ENCODE results near the gene MINDY4.

Gene MINDY4

GRCh38 chr7:30779574-30779973, 8.4 kb downstream of the MINDY4 start:
- DNase-seq, result no peak
- no peaks in the 10 kb centered on the region for H3K27me3 ChIP-seq (replicated peaks)
- TF ChIP-seq CTCF (IDR thresholded peaks at IDR 0.05; ENCODE audit: low read depth, low read length, missing control alignments), result no peak
- no peak overlapping the region for H3K27ac ChIP-seq
- no peaks in the 10 kb centered on the region for H3K36me3 ChIP-seq (replicated peaks)
- in situ Hi-C loops (cut with HindIII; ENCODE audit: low pct_ligation_motif_present, low sequenced_read_pairs), result no loop called here
- H3K4me3 ChIP-seq (ENCODE audit: low read depth, low read length), result no peak overlapping the region

- in situ Hi-C loops (cut with HindIII; ENCODE audit: low pct_ligation_motif_present, low sequenced_read_pairs), result no loop called here
- H3K4me3 ChIP-seq (ENCODE audit: low read depth, low read length), result no peak overlapping the region
- no peak for TF ChIP-seq CTCF (IDR thresholded peaks at IDR 0.05; ENCODE audit: low read depth, low read length, missing control alignments)
- H3K27me3 ChIP-seq (replicated peaks), result no peaks in the 10 kb centered on the region
- no peaks in the 10 kb centered on the region for H3K36me3 ChIP-seq (replicated peaks)
- H3K27ac ChIP-seq, result no peak overlapping the region
- no peak for DNase-seq
Measured at GRCh38 chr7:30780941-30781340, 9.7 kb downstream of the MINDY4 start.

- H3K36me3 ChIP-seq (replicated peaks), result no peaks in the 10 kb centered on the region
- no peak for DNase-seq
Measured at GRCh38 chr7:30782690-30783089, 11.5 kb downstream of the MINDY4 start.

GRCh38 chr7:30785786-30786185, 14.6 kb downstream of the MINDY4 start:
- in situ Hi-C loops (cut with HindIII; ENCODE audit: low pct_ligation_motif_present, low sequenced_read_pairs), result no loop called here
- DNase-seq, result no peak
- no peaks in the 10 kb centered on the region for H3K27me3 ChIP-seq (replicated peaks)
- H3K27ac ChIP-seq, result no peak overlapping the region
- no peaks in the 10 kb centered on the region for H3K36me3 ChIP-seq (replicated peaks)
- H3K4me3 ChIP-seq (ENCODE audit: low read depth, low read length), result no peak overlapping the region
- TF ChIP-seq CTCF (IDR thresholded peaks at IDR 0.05; ENCODE audit: low read depth, low read length, missing control alignments), result no peak

More at GRCh38 chr7:30782690-30783089, 11.5 kb downstream of the MINDY4 start:
- Histone ChIP-seq H3K4me3 (ENCODE audit: low read depth, low read length) (no peak overlapping the region), H3K27me3 (replicated peaks) (no peaks in the 10 kb centered on the region), H3K27ac (no peak overlapping the region)
- in situ Hi-C loops (cut with HindIII; ENCODE audit: low pct_ligation_motif_present, low sequenced_read_pairs), result no loop called here
- TF ChIP-seq CTCF (IDR thresholded peaks at IDR 0.05; ENCODE audit: low read depth, low read length, missing control alignments), result no peak

GRCh38 chr7:30787486-30787885, 16.3 kb downstream of the MINDY4 start:
- no peak for DNase-seq

More at GRCh38 chr7:30787486-30787885, 16.3 kb downstream of the MINDY4 start:
- in situ Hi-C loops (cut with HindIII; ENCODE audit: low pct_ligation_motif_present, low sequenced_read_pairs), result no loop called here
- no peaks in the 10 kb centered on the region for H3K36me3 ChIP-seq (replicated peaks)
- no peak overlapping the region for H3K4me3 ChIP-seq (ENCODE audit: low read depth, low read length)
- no peak for TF ChIP-seq CTCF (IDR thresholded peaks at IDR 0.05; ENCODE audit: low read depth, low read length, missing control alignments)
- no peaks in the 10 kb centered on the region for H3K27me3 ChIP-seq (replicated peaks)
- no peak overlapping the region for H3K27ac ChIP-seq
